Measurements from ENCODE around the gene POLD2.

- TF ChIP-seq SIX5 (IDR thresholded peaks at IDR 0.05; ENCODE audit: low read depth, low read length) (no peak), MAFK (IDR thresholded peaks at IDR 0.05; ENCODE audit: low read depth, low read length) (no peak), CTCF (IDR thresholded peaks at IDR 0.05; ENCODE audit: control extremely low read depth in 1 of 3, insufficient read depth in 1 of 3, low read depth in 1 of 3, low read length in 3 of 3) (no peak), GABPA (IDR thresholded peaks at IDR 0.05; ENCODE audit: borderline replicate concordance, insufficient read depth, low read length) (no peak), TAF1 (IDR thresholded peaks at IDR 0.05; ENCODE audit: low read depth, low read length) (no peak)
Observed at GRCh38 chr7:44094365-44094764, 29.0 kb downstream of the POLD2 start.

All from H1 (cell line).